Fibroblast of lung (primary cell): Measurements from ENCODE around the gene ENPP7. TPM values are rescaled to one million over a fixed set of nuclear protein-coding genes. Genes with fewer than 3 reads are reported as not detected.

Experiments used
- DNase-seq, 2 donors: peaks; one replicate each; pipeline versions ENCODE4 v3.0.0 to v3.0.0-alpha.2; 2010; ENCODE audit warnings: low read depth in 2 of 2
- H2AFZ ChIP-seq: 2 replicates; pipeline ENCODE4 v1.5.1; 2012; ENCODE audit warnings: low read length, control low read depth, inconsistent platforms
- H3K27ac ChIP-seq: 2 replicates; pipeline ENCODE4 v1.5.1; 2011; ENCODE audit warnings: low read length, control low read depth; ENCODE audit not compliant: insufficient read depth
- H3K27me3 ChIP-seq: 2 replicates; pipeline ENCODE4 v1.5.1; 2011; ENCODE audit warnings: mild to moderate bottlenecking, low read length; ENCODE audit not compliant: control insufficient read depth, insufficient read depth
- H3K36me3 ChIP-seq: 2 replicates; pipeline ENCODE4 v1.5.1; 2011; ENCODE audit warnings: low read length; ENCODE audit not compliant: control insufficient read depth, insufficient read depth
- H3K4me1 ChIP-seq: 2 replicates; pipeline ENCODE4 v1.5.1; 2011; ENCODE audit warnings: low read length; ENCODE audit not compliant: control insufficient read depth, insufficient read depth; ENCODE audit errors: extremely low read depth
- H3K4me2 ChIP-seq: 2 replicates; pipeline ENCODE4 v1.5.1; 2011; ENCODE audit warnings: low read length, control low read depth; ENCODE audit not compliant: insufficient read depth; ENCODE audit errors: extremely low read depth
- H3K4me3 ChIP-seq, 4 experiments: fragments of 200-600 bp in 1 of 4; sonication (generic) in 1 of 4; replicated peaks in 1 of 4; 2 replicates each; pipeline ENCODE4 v1.5.1; 2011 to 2016; ENCODE audit warnings: low read length in 4 of 4, low read depth in 3 of 4, mild to moderate bottlenecking in 3 of 4, control low read depth in 2 of 4, inconsistent platforms in 1 of 4, mixed read lengths in 1 of 4; ENCODE audit not compliant: insufficient read depth in 1 of 4; ENCODE audit errors: control extremely low read depth in 1 of 4
- H3K79me2 ChIP-seq: 2 replicates; pipeline ENCODE4 v1.5.1; 2012; ENCODE audit warnings: mild to moderate bottlenecking, low read length, inconsistent platforms; ENCODE audit not compliant: control insufficient read depth, insufficient read depth
- H3K9ac ChIP-seq: 2 replicates; pipeline ENCODE4 v1.5.1; 2011; ENCODE audit warnings: mild to moderate bottlenecking, low read length, control low read depth; ENCODE audit not compliant: insufficient read depth
- H3K9me3 ChIP-seq: 2 replicates; pipeline ENCODE4 v1.5.1; 2012; ENCODE audit warnings: low read depth, low read length; ENCODE audit not compliant: control insufficient read depth, insufficient read depth
- H4K20me1 ChIP-seq: 2 replicates; pipeline ENCODE4 v1.5.1; 2011; ENCODE audit warnings: low read length; ENCODE audit not compliant: control insufficient read depth, insufficient read depth; ENCODE audit errors: extremely low read depth
- CTCF ChIP-seq, 2 donors: IDR thresholded peaks in 1 of 2; conservative IDR thresholded peaks in 1 of 2; 1 replicate in 1 of 2; 2 replicates in 1 of 2; pipeline ENCODE4 v1.5.1; 2011 to 2012; ENCODE audit warnings: low read length in 2 of 2, control low read depth in 1 of 2, inconsistent platforms in 1 of 2, low read depth in 1 of 2, mild to moderate bottlenecking in 1 of 2
- EZH2 ChIP-seq: IDR thresholded peaks from 2 replicates; pipeline ENCODE4 v1.5.1; 2012; ENCODE audit warnings: low read length, control low read depth, mild to moderate bottlenecking; ENCODE audit errors: missing control alignments
- polyA plus RNA-seq, 2 donors: library from polyadenylated mRNA; depleted of rRNA in 1 of 2; stranded (reverse) in 1 of 2; unstranded in 1 of 2; fragments of >200 nt; gene quantifications; 2 replicates each; pipeline ENCODE4 v1.2.1, GENCODE V29; 2011 to 2012; ENCODE audit warnings: missing spikeins in 1 of 2
- total RNA-seq: library from RNA; depleted of rRNA; stranded (reverse); fragments of >200 nt; gene quantifications from 2 replicates; pipeline ENCODE4 v1.2.1, GENCODE V29; 2014

ENPP7 gene
- total and polyA plus RNA-seq, 2 donors (not counting 1 experiment from before 2014, with no cell fraction given) = not detected

- Histone ChIP-seq H3K36me3 (no peaks in the 10 kb centered on the region), H2AFZ (no peak overlapping the region), H3K79me2 (no peaks in the 10 kb centered on the region), H3K4me1 (no peaks in the 10 kb centered on the region), H3K27me3 (peaks cover 2% of the 10 kb centered on the region), H3K4me2 (no peak overlapping the region), H3K4me3 (no peak overlapping the region), H3K27ac (no peak overlapping the region), H3K9ac (no peak overlapping the region), H3K9me3 (no peaks in the 10 kb centered on the region), H4K20me1 (no peaks in the 10 kb centered on the region)
- no peak for TF ChIP-seq EZH2
- no peak for TF ChIP-seq CTCF (conservative IDR thresholded peaks at IDR 0.05 in 1 of 2, IDR thresholded peaks at IDR 0.05 in 1 of 2; ENCODE audit: low read depth in 1 of 2, low read length in 2 of 2)
- DNase-seq = no peak
Measured at GRCh38 chr17:79755591-79755990, 24.8 kb downstream of the ENPP7 start.

DNA sequence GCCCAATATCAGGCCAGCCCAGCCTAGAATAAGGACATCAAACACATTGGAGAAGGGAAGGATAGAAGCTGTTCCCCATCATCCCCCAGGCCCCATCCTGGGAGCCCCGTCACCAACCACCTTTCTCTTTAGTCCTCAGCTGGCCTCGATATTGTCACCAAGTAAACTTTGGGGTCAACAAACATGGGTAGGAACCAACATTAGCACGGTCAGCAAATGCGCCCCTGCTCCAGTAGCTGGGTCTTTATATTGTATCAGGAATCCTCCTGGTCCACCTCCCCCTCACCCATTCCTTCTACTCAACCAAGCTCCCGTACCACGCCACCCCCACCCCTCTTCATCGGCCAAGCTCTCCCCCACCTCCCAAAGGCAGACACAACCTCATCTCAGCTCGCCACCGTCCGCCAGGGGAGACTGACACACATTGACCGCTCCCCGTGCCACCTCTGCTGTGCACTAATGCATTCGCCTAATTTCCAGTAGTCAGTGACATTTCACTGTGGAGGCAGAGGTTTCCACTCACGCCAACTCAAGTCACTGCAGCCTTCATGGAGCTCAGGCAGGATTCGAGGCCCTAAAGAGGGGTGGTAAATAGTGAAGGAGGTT lies 26.5 kb downstream of the ENPP7 start:
- H3K79me2 ChIP-seq = no peaks in the 10 kb centered on the region
- H3K27ac ChIP-seq = no peak overlapping the region
- TF ChIP-seq EZH2 (no peak), CTCF (conservative IDR thresholded peaks at IDR 0.05 in 1 of 2, IDR thresholded peaks at IDR 0.05 in 1 of 2; ENCODE audit: low read depth in 1 of 2, low read length in 2 of 2) (no peak)
- no peaks in the 10 kb centered on the region for H4K20me1 ChIP-seq
- H2AFZ ChIP-seq = no peak overlapping the region
- H3K4me3 ChIP-seq = no peak overlapping the region
- H3K4me1 ChIP-seq = no peaks in the 10 kb centered on the region
- DNase-seq = no peak
- H3K9ac ChIP-seq = no peak overlapping the region
- H3K27me3 ChIP-seq = peaks cover 2% of the 10 kb centered on the region
- H3K9me3 ChIP-seq = no peaks in the 10 kb centered on the region
- no peak overlapping the region for H3K4me2 ChIP-seq
- H3K36me3 ChIP-seq = no peaks in the 10 kb centered on the region

DNA sequence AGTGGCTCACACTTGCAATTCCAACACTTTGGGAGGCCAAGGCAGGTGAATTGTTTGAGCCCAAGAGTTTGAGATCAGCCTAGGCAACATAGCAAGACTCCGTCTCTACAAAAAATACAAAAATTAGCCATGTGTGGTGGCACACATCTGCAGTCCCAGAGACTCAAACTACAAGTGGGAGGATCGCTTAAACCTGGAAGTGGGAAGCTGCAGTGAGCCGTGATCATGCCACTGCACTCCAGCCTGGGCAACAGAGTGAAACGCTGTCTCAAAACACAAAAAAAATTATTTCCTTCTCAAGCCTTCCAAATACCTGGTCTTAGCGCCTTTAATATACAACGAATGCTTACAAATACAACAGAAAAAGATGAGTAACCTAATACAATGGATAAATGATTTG lies 27.5 kb downstream of the ENPP7 start:
- Histone ChIP-seq H3K27me3 (peaks cover 2% of the 10 kb centered on the region), H3K4me1 (no peaks in the 10 kb centered on the region), H3K27ac (no peak overlapping the region), H3K36me3 (no peaks in the 10 kb centered on the region), H3K9ac (no peak overlapping the region), H2AFZ (no peak overlapping the region), H3K4me2 (no peak overlapping the region), H3K9me3 (no peaks in the 10 kb centered on the region), H4K20me1 (no peaks in the 10 kb centered on the region), H3K79me2 (no peaks in the 10 kb centered on the region), H3K4me3 (no peak overlapping the region)
- TF ChIP-seq EZH2 (no peak), CTCF (conservative IDR thresholded peaks at IDR 0.05 in 1 of 2, IDR thresholded peaks at IDR 0.05 in 1 of 2; ENCODE audit: low read depth in 1 of 2, low read length in 2 of 2) (no peak)
- no peak for DNase-seq
